ENCODE measurements around the gene HSPA12A. TPM values are rescaled to one million over a fixed set of nuclear protein-coding genes. Genes with fewer than 3 reads are reported as not detected.

HSPA12A gene
- total RNA-seq, 1 experiment from 2014 or later, result 1.4 TPM

GRCh38 chr10:116657863-116658551, 84.4 kb downstream of the HSPA12A start:
- DNase-seq (ENCODE audit: low spot score), result no peak
- H3K4me3 ChIP-seq (ENCODE audit: low read depth, low read length, poor library complexity, severe bottlenecking), result no peak overlapping the region
- peaks cover 8% of the 10 kb centered on the region for H3K27me3 ChIP-seq (replicated peaks; ENCODE audit: insufficient read depth, low read depth, low read length, poor library complexity)
- no peak overlapping the region for H3K27ac ChIP-seq (ENCODE audit: low read depth, low read length, poor library complexity, severe bottlenecking)
- ChIA-PET POLR2A (ENCODE audit: low non-redundant PET) (no interaction called here), CTCF (no interaction called here)
- H3K9me3 ChIP-seq (ENCODE audit: low read depth, low read length, poor library complexity, severe bottlenecking), result no peaks in the 10 kb centered on the region
- no TSS peak for BruUV-seq (replicated peaks)
- no peaks in the 10 kb centered on the region for H3K4me1 ChIP-seq (ENCODE audit: insufficient read depth, low read length, poor library complexity, severe bottlenecking)
- intact Hi-C loops (cut with micrococcal nuclease; ENCODE audit: unreplicated experiment), result no loop called here
- TF ChIP-seq CTCF (conservative IDR thresholded peaks at IDR 0.05; ENCODE audit: low read depth, low read length) (no peak), EZH2 (IDR thresholded peaks at IDR 0.05; ENCODE audit: borderline replicate concordance, low read depth, low read length, poor library complexity, severe bottlenecking) (no peak)
- no peaks in the 10 kb centered on the region for H3K36me3 ChIP-seq (ENCODE audit: insufficient read depth, low read length, poor library complexity, severe bottlenecking)

GRCh38 chr10:116656044-116656443, 86.3 kb downstream of the HSPA12A start:
- Histone ChIP-seq H3K4me1 (ENCODE audit: insufficient read depth, low read length, poor library complexity, severe bottlenecking) (no peaks in the 10 kb centered on the region), H3K4me3 (ENCODE audit: low read depth, low read length, poor library complexity, severe bottlenecking) (no peak overlapping the region), H3K36me3 (ENCODE audit: insufficient read depth, low read length, poor library complexity, severe bottlenecking) (no peaks in the 10 kb centered on the region), H3K9me3 (ENCODE audit: low read depth, low read length, poor library complexity, severe bottlenecking) (no peaks in the 10 kb centered on the region), H3K27me3 (replicated peaks; ENCODE audit: insufficient read depth, low read depth, low read length, poor library complexity) (peaks cover 18% of the 10 kb centered on the region), H3K27ac (ENCODE audit: low read depth, low read length, poor library complexity, severe bottlenecking) (no peak overlapping the region)
- BruUV-seq (replicated peaks), result no TSS peak
- CTCF ChIA-PET, result no interaction called here
- DNase-seq (ENCODE audit: low spot score), result no peak
- TF ChIP-seq CTCF (conservative IDR thresholded peaks at IDR 0.05; ENCODE audit: low read depth, low read length) (no peak), EZH2 (IDR thresholded peaks at IDR 0.05; ENCODE audit: borderline replicate concordance, low read depth, low read length, poor library complexity, severe bottlenecking) (no peak)
- intact Hi-C loops (cut with micrococcal nuclease; ENCODE audit: unreplicated experiment), result no loop called here
- POLR2A ChIA-PET (ENCODE audit: low non-redundant PET), result no interaction called here

GRCh38 chr10:116655568-116655967, 86.8 kb downstream of the HSPA12A start:
- Histone ChIP-seq H3K4me3 (ENCODE audit: low read depth, low read length, poor library complexity, severe bottlenecking) (no peak overlapping the region), H3K36me3 (ENCODE audit: insufficient read depth, low read length, poor library complexity, severe bottlenecking) (no peaks in the 10 kb centered on the region), H3K27me3 (replicated peaks; ENCODE audit: insufficient read depth, low read depth, low read length, poor library complexity) (peaks cover 18% of the 10 kb centered on the region), H3K9me3 (ENCODE audit: low read depth, low read length, poor library complexity, severe bottlenecking) (no peaks in the 10 kb centered on the region), H3K4me1 (ENCODE audit: insufficient read depth, low read length, poor library complexity, severe bottlenecking) (no peaks in the 10 kb centered on the region), H3K27ac (ENCODE audit: low read depth, low read length, poor library complexity, severe bottlenecking) (no peak overlapping the region)
- TF ChIP-seq CTCF (conservative IDR thresholded peaks at IDR 0.05; ENCODE audit: low read depth, low read length) (no peak), EZH2 (IDR thresholded peaks at IDR 0.05; ENCODE audit: borderline replicate concordance, low read depth, low read length, poor library complexity, severe bottlenecking) (no peak)
- no peak for DNase-seq (ENCODE audit: low spot score)
- intact Hi-C loops (cut with micrococcal nuclease; ENCODE audit: unreplicated experiment), result no loop called here
- CTCF ChIA-PET, result no interaction called here
- no TSS peak for BruUV-seq (replicated peaks)
- POLR2A ChIA-PET (ENCODE audit: low non-redundant PET), result no interaction called here

Measured in A673 (cell line).